HEK293T (cell line): ENCODE measurements around the gene UHRF1.
"Not testable (repeated sequence)": the region's sequence is repeated elsewhere in the genome, so short reads cannot be mapped to it uniquely, and the experiment has no call there.

ENCODE experiments used
- CTCF ChIA-PET: fragments of 350-600 bp; formaldehyde crosslinking; extraction: SDS; loops from one replicate; lab custom pipeline; 2021; ENCODE audit warnings: antibody characterized with exemption, inconsistent platforms; lab: Yijun Ruan, JAX
- POLR2A ChIA-PET: fragments of 350-600 bp; formaldehyde crosslinking; extraction: SDS; loops from one replicate; lab custom pipeline; 2020; ENCODE audit warnings: antibody characterized with exemption, inconsistent platforms; lab: Yijun Ruan, JAX
- DNase-seq: peaks from one replicate; pipeline ENCODE4 v3.0.0; 2012; ENCODE audit warnings: mixed read lengths; ENCODE audit errors: extremely low spot score
- ARNT ChIP-seq: fragments of 450-650 bp; IDR thresholded peaks from 2 replicates; pipeline ENCODE4 v1.6.1; 2017; ENCODE audit warnings: mild to moderate bottlenecking
- BHLHE40 ChIP-seq: fragments of 450-650 bp; IDR thresholded peaks from 2 replicates; pipeline ENCODE4 v1.6.1; 2016; ENCODE audit warnings: mild to moderate bottlenecking, moderate library complexity, borderline replicate concordance
- CTBP1 ChIP-seq: fragments of 450-650 bp; IDR thresholded peaks from 2 replicates; pipeline ENCODE4 v1.6.1; 2016; ENCODE audit warnings: borderline replicate concordance
- ELF4 ChIP-seq: fragments of 450-650 bp; IDR thresholded peaks from 2 replicates; pipeline ENCODE4 v1.6.1; 2017; ENCODE audit warnings: antibody characterized with exemption
- FOXA1 ChIP-seq: fragments of 450-650 bp; IDR thresholded peaks from 2 replicates; pipeline ENCODE4 v1.6.1; 2016; ENCODE audit warnings: mild to moderate bottlenecking
- FOXK2 ChIP-seq: fragments of 450-650 bp; IDR thresholded peaks from 2 replicates; pipeline ENCODE4 v1.6.1; 2016; ENCODE audit warnings: mild to moderate bottlenecking
- FOXM1 ChIP-seq: fragments of 450-650 bp; IDR thresholded peaks from 2 replicates; pipeline ENCODE4 v1.6.1; 2017; ENCODE audit warnings: mild to moderate bottlenecking, borderline replicate concordance
- HDGF ChIP-seq: fragments of 450-650 bp; IDR thresholded peaks from 2 replicates; pipeline ENCODE4 v1.6.1; 2017; ENCODE audit warnings: antibody characterized with exemption, borderline replicate concordance
- L3MBTL2 ChIP-seq: fragments of 450-650 bp; conservative IDR thresholded peaks from 2 replicates; pipeline ENCODE4 v1.6.1; 2016; ENCODE audit warnings: mild to moderate bottlenecking
- LEF1 ChIP-seq: fragments of 450-650 bp; IDR thresholded peaks from 2 replicates; pipeline ENCODE4 v1.6.1; 2017; ENCODE audit warnings: mild to moderate bottlenecking, borderline replicate concordance
- NFRKB ChIP-seq: fragments of 450-650 bp; IDR thresholded peaks from 2 replicates; pipeline ENCODE4 v1.6.1; 2016; ENCODE audit warnings: mild to moderate bottlenecking, moderate library complexity
- PKNOX1 ChIP-seq: fragments of 450-650 bp; IDR thresholded peaks from 2 replicates; pipeline ENCODE4 v1.6.1; 2016
- SP1 ChIP-seq: fragments of 450-650 bp; IDR thresholded peaks from 2 replicates; pipeline ENCODE4 v1.6.1; 2017
- SUZ12 ChIP-seq: fragments of 450-650 bp; IDR thresholded peaks from 2 replicates; pipeline ENCODE4 v1.6.1; 2016; ENCODE audit warnings: mild to moderate bottlenecking
- TARDBP ChIP-seq: fragments of 450-650 bp; IDR thresholded peaks from 2 replicates; pipeline ENCODE4 v1.6.1; 2016
- ZNF384 ChIP-seq: fragments of 450-650 bp; IDR thresholded peaks from 2 replicates; pipeline ENCODE4 v1.6.1; 2016

UHRF1 gene

GRCh38 chr19:4878491-4878968, 30.8 kb upstream of the UHRF1 start:
- TF ChIP-seq SUZ12 (no peak), BHLHE40 (no peak), ELF4 (no peak), NFRKB (no peak)
- POLR2A ChIA-PET = no interaction called here
- no peak for DNase-seq
- CTCF ChIA-PET = no interaction called here

GRCh38 chr19:4879041-4879440, 30.3 kb upstream of the UHRF1 start:
- ChIA-PET CTCF (no interaction called here), POLR2A (no interaction called here)
- DNase-seq = no peak
- no peak for TF ChIP-seq ARNT
- TF ChIP-seq SUZ12 = no peak
- no peak for TF ChIP-seq HDGF
- no peak for TF ChIP-seq TARDBP
- no peak for TF ChIP-seq LEF1
- no peak for TF ChIP-seq PKNOX1
- TF ChIP-seq SP1 = no peak
- no peak for TF ChIP-seq ELF4
- no peak for TF ChIP-seq BHLHE40
- no peak for TF ChIP-seq FOXA1
- no peak for TF ChIP-seq L3MBTL2

- DNase-seq, POLR2A ChIA-PET, CTCF ChIA-PET: not testable (repeated sequence)
These were observed 26.4 kb upstream of the UHRF1 start for GRCh38 chr19:4882874-4883273.

- DNase-seq, CTCF ChIA-PET, POLR2A ChIA-PET: not testable (repeated sequence)
These were observed 24.3 kb upstream of the UHRF1 start for GRCh38 chr19:4884993-4885392.

GRCh38 chr19:4887803-4888202, 21.5 kb upstream of the UHRF1 start:
- POLR2A ChIA-PET, CTCF ChIA-PET, DNase-seq: not testable (repeated sequence)

GRCh38 chr19:4889034-4889815, 20.1 kb upstream of the UHRF1 start:
- ChIA-PET POLR2A (no interaction called here), CTCF (no interaction called here)
- DNase-seq = no peak
- TF ChIP-seq NFRKB (no peak), BHLHE40 (no peak), FOXA1 (no peak), SP1 (no peak), SUZ12 (no peak), ELF4 (no peak), LEF1 (no peak), ARNT (no peak), FOXM1 (no peak), L3MBTL2 (no peak), CTBP1 (no peak), HDGF (no peak), FOXK2 (no peak), ZNF384 (no peak), PKNOX1 (no peak), TARDBP (no peak)

GRCh38 chr19:4891066-4891465, 18.2 kb upstream of the UHRF1 start:
- ChIA-PET POLR2A (no interaction called here), CTCF (no interaction called here)
- no peak for TF ChIP-seq FOXK2
- no peak for TF ChIP-seq BHLHE40
- no peak for TF ChIP-seq NFRKB
- TF ChIP-seq CTBP1 = no peak
- TF ChIP-seq PKNOX1 = no peak
- TF ChIP-seq LEF1 = no peak
- TF ChIP-seq FOXA1 = no peak
- no peak for TF ChIP-seq FOXM1
- no peak for DNase-seq

- CTCF ChIA-PET, POLR2A ChIA-PET, DNase-seq: not testable (repeated sequence)
These were observed 16.3 kb upstream of the UHRF1 start for GRCh38 chr19:4892962-4893361.
